Suprapubic skin (tissue), 3 donors: ENCODE data around the gene PCNP.
"Not testable (repeated sequence)": the region's sequence is repeated elsewhere in the genome, so short reads cannot be mapped to it uniquely, and the experiment has no call there.

ENCODE experiments used
- POLR2AphosphoS5 ChIP-seq, 3 donors: sonication (generic); formaldehyde crosslinking; IDR thresholded peaks; one replicate each; pipeline ENCODE4 v1.6.1; 2017; ENCODE audit warnings: antibody characterized with exemption in 3 of 3
- TF ChIP-seq, protein P1 (sequence below), 2 donors: fragments of 200-600 bp in 1 of 2; fragments of 450-650 bp in 1 of 2; sonication (generic) in 1 of 2; IDR thresholded peaks; one replicate each; pipeline ENCODE4 v1.5.1; 2016 to 2019; ENCODE audit warnings: antibody characterized with exemption in 2 of 2, mild to moderate bottlenecking in 1 of 2, moderate library complexity in 1 of 2

DNA sequence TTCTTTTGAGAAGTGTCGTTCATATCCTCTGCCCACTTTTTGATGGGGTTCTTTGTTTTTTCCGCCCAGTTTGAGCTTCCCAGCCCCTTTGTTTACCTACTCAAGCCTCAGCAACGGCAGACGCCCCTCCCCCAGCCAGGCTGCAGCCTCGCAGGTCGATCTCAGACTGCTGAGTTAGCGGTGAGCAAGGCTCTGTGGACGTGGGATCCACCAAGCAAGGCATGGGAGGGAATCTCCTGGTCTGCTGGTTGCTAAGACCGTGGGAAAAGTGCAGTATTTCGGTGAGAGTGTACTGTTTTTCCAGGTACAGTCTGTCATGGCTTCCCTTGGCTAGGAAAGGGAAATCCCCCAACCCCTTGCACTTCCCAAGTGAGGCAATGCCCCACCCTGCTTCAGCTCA, 31.4 kb downstream of the PCNP start:
- TF ChIP-seq, protein P1, sequence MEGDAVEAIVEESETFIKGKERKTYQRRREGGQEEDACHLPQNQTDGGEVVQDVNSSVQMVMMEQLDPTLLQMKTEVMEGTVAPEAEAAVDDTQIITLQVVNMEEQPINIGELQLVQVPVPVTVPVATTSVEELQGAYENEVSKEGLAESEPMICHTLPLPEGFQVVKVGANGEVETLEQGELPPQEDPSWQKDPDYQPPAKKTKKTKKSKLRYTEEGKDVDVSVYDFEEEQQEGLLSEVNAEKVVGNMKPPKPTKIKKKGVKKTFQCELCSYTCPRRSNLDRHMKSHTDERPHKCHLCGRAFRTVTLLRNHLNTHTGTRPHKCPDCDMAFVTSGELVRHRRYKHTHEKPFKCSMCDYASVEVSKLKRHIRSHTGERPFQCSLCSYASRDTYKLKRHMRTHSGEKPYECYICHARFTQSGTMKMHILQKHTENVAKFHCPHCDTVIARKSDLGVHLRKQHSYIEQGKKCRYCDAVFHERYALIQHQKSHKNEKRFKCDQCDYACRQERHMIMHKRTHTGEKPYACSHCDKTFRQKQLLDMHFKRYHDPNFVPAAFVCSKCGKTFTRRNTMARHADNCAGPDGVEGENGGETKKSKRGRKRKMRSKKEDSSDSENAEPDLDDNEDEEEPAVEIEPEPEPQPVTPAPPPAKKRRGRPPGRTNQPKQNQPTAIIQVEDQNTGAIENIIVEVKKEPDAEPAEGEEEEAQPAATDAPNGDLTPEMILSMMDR (IDR thresholded peaks at IDR 0.05), result not testable (repeated sequence)
- not testable (repeated sequence) for TF ChIP-seq POLR2AphosphoS5 (IDR thresholded peaks at IDR 0.05)
